SW 1271 (cell line): ENCODE results near the gene ARHGEF2.
"Not testable (repeated sequence)": the region's sequence is repeated elsewhere in the genome, so short reads cannot be mapped to it uniquely, and the experiment has no call there.

Source experiments
- DNase-seq, 2 experiments: peaks; one replicate each; lab custom pipeline; 2025; lab: John Stamatoyannopoulos, UW

The ARHGEF2 gene

DNA sequence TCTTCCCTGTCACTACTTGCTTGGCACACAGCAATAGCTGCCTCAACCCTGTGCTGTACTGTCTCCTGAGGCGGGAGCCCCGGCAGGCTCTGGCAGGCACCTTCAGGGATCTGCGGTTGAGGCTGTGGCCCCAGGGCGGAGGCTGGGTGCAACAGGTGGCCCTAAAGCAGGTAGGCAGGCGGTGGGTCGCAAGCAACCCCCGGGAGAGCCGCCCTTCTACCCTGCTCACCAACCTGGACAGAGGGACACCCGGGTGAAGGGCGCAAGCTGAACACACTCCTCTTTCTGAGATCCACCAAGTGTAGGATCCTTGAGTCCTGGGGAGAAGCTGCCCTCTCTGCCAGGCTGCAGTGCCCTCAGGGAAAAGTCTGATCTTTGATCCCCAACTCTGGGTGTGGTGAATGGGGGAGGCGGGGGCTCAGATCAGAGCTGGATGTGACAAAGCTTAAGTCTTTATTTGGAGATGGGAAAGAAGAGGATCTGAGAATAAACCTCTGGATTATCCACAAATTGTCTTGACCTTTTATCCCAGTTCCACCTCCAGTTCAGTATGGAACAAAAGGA, 35.7 kb downstream of the ARHGEF2 start:
- DNase-seq: no peak

DNA sequence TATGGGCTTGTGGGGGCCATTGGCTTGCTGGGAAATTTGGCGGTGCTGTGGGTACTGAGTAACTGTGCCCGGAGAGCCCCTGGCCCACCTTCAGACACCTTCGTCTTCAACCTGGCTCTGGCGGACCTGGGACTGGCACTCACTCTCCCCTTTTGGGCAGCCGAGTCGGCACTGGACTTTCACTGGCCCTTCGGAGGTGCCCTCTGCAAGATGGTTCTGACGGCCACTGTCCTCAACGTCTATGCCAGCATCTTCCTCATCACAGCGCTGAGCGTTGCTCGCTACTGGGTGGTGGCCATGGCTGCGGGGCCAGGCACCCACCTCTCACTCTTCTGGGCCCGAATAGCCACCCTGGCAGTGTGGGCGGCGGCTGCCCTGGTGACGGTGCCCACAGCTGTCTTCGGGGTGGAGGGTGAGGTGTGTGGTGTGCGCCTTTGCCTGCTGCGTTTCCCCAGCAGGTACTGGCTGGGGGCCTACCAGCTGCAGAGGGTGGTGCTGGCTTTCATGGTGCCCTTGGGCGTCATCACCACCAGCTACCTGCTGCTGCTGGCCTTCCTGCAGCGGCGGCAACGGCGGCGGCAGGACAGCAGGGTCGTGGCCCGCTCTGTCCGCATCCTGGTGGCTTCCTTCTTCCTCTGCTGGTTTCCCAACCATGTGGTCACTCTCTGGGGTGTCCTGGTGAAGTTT, 36.4 kb downstream of the ARHGEF2 start:
- no peak for DNase-seq

DNA sequence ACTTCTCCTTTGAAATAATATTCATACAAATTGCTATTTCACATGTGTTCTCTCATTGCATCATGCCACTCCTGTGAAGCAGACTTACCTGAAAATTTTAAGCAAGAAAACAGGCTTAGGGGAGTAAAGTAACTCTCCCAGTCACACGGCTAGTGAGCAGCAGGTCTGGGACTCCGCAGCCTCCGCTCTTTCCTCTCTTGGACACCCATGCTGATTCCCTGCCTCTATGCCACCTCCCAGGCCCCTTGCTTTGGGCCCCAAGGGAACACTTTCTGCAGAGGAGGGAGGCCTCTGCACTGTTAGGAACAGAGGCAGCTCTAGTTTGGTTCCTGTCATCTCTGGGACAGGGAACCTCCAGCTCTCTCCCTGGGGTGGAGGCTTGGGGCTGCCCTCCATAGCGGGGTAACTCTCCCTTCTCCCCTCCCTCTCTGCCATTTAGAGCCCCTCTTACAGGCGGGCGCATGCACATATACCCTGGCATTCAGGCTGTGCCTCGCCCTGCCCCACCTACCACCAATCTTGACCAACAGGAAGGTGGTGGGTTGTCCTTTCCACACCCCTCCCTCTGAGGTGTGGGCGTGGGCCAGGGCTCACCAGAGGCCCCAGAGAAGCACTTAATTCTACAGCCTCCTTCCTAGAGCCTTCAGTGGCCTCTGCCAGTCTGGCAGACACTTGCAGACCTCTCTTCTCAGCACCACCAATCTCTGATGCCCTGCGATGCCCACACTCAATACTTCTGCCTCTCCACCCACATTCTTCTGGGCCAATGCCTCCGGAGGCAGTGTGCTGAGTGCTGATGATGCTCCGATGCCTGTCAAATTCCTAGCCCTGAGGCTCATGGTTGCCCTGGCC, 37.1 kb downstream of the ARHGEF2 start, which contains the start of gene RXFP4:
Gene RXFP4, plus strand, starts transcription at position 646 of the 852 bp plus-strand sequence. Its CDS starts 72 bp downstream, at position 718.
- DNase-seq: no peak

DNA sequence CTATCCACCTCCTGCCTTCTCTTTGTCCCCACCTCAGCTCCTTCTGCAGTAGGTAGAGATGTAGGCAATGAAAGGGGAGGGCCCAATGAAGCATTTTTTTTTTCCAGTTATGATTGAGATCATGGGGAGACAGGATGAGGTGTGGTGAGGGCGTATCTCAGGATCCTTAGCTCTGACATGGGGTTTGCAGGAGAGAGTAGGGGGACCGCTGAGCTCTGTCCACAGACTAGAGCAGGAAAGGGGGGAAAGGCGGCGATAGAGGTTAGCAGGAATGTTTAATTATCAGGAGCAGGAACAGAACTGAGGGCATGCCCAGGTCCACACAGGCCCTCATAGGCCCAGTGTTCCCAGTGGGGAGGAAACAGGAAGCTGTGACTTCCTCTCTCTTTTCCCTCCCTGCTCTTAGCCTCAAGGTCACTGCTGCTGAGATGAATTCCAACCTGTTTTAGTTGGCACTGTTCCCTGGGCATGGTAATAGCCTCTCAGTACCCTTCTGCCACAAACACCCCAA, 37.8 kb downstream of the ARHGEF2 start:
- DNase-seq: peak in 1 of 2 experiments; percentile 45

- peak in 1 of 2 experiments; percentile 63 for DNase-seq
These were observed 40.1 kb downstream of the ARHGEF2 start for GRCh38 chr1:155938220-155938627.

- no peak for DNase-seq
These were observed 43.3 kb downstream of the ARHGEF2 start for GRCh38 chr1:155934936-155935590.

DNA sequence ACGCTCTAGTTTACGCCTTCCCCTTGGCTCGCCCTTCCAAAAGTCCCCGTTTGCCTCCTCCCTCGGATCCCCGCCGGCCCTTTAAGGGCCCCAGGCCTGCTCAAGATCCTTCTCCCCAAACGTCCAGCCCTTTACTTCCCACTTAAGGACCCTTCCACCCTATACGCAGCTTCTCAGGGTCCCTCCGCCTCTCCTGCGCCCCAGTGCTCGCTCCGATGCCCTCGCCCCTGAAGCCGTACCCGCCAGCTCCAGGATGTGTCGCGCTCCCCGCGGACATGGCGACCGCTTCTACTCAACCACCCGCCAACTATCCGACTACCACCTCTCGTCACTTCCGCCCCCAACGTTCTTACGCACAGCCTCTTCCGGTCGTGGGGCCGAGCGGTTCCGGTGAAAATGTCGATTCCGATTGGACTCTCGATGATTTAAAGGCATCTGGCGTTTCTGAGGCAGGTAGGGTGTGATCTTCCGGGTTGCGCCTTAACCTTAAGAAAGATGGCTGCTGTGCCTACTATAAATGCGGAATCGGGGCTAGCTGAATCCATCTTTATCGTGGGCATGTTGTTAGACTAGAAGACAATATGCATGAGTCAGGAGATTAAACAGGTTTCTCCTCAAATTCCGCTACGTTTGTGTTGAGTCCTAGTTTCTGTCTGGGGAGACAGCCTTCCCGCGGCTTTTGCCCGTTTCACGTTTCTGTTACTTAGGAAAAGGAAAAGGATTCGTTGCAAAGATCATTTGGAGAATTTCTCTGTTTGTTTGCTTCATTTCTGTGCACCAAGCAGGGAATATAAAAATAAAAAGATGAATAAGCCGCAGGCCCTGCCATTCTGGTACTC, 44.0 kb downstream of the ARHGEF2 start, which contains the start of gene KHDC4:
Gene KHDC4, minus strand, starts transcription at position 317 of the 839 bp plus-strand sequence. Its CDS starts 40 bp downstream, at position 277.
- DNase-seq: peak; percentile 95 to 96

DNA sequence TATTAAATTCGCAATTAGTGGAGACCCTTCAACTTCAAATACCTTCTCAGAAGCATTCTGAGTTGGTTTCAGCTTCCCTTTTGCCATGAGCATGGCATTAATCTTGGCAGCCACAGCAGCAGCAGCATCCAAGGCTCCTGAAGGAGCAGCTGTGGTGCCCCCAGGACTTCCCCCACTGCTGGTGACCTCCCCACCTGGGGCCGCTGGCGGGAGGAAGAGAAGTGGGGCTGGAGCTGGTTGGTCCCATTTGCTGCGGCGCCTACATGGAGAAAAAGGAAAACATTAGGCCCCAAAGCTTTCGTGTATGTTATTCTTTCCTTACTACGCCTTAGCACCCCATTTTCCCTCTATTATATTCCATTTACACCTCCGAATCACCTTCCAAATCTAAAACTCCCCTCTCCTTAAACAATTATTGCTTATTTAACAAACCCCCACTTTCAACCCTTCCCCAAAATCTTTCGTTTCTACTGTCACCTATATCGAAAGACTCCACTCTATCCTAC, 44.7 kb downstream of the ARHGEF2 start:
- no peak for DNase-seq

DNA sequence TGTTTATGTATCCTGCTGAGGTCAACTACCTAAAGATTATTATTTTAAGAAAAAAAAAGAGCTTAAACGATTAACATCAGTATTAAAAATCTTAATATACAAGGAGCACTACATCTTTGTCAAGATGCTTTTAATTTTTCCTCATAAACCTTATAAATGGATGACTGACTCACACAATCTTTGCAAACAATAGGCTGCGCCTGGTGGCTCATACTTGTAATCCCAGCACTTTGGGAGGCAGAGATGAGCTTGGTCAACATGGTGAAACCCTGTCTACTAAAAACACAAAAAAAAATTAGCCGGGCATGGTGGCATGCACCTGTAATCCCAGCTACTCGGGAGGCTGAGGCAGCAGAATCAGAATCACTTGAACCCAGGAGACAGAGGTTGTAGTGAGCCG, 45.9 kb downstream of the ARHGEF2 start:
- DNase-seq: no peak

GRCh38 chr1:155932081-155932480, 46.3 kb downstream of the ARHGEF2 start:
- DNase-seq: no peak

DNA sequence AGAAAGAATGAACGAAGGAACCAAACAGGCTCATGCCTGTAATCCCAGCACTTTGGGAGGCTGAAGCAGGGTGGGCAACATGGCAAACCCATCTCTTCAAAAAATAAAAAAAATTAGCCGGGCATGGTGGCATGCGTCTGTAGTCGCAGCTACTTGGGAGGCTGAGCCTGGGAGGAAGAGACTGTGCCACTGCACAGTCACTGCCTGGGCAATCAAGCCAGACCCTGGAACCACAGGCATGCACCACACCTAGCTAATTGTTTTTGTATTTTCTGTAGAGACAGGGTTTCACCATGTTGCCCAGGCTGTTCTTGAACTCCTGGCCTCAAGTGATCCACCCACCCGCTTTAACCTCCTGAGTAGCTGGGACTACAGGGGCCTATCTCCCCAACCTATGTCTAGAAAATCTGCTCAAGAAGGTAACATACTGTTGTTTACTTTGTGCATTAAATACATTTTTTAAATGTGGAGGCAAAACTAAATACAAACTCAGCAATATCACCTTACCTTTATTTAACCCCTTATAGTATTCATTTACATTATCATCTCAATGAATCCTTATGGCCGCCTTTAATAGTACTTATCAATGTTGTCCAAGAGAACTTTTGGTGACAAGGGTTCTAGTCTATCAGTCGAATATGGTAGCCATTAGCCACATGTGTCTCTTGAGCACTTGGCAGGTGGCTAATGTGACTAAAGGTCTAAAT, 46.9 kb downstream of the ARHGEF2 start:
- no peak for DNase-seq

- DNase-seq: not testable (repeated sequence)
These were observed 47.6 kb downstream of the ARHGEF2 start for GRCh38 chr1:155930725-155931124.

DNA sequence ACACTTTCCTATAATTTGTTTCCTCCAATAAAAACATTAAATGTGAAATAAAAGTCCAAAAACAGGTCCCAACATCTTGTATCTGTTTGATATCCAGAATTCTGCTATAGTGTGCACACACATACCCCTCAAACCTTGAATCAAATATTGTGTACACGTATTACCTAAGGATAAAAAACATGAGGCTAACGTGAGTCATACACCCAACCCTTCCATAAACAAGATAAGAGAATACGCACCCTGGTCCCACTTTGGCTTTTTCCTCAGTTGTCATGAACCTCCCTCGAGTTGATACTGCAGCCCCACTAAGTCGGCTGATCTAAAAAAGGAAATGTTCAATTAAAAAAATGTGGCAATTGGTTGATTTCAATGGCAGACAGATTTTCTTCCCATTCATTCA, 49.3 kb downstream of the ARHGEF2 start:
- no peak for DNase-seq

- DNase-seq: no peak
These were observed 52.8 kb downstream of the ARHGEF2 start for GRCh38 chr1:155925506-155925905.

DNA sequence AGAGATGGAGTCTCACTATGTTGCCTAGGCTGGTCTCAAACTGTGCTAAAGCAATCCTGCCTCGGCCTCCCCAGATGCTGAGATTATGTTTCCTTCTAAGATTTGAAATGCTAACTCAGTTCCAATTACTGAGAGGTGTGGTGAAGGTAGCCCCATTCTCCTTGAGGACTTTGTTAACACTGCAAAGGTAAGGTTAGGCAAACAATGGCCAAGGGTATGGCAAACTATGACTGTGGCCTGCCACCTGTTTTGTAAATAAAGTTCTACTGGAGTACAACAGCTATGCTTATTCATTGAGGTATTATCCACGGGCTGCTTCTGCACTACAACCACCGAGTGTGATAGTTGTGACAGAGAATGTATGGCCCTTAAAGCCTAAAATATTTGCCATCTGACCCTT, 57.6 kb downstream of the ARHGEF2 start:
- DNase-seq: no peak

DNA sequence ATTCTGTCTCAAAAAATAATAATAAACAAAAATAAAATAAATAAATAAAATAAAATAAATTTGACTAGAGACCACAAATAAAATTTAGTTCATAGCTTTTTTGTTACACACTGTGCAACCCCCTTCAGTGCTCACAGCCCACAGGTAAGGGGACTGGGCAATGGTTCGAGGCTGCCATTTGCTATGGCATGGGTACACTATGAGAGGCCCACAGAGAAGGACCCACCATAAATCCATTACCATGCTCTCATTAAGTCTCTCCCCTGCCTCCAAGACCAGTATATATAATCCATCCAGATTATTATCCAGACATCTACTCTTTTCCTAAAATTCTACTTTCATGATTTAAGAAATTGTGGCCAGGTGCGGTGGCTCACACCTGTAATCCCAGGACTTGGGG, 58.5 kb downstream of the ARHGEF2 start:
- no peak for DNase-seq

DNA sequence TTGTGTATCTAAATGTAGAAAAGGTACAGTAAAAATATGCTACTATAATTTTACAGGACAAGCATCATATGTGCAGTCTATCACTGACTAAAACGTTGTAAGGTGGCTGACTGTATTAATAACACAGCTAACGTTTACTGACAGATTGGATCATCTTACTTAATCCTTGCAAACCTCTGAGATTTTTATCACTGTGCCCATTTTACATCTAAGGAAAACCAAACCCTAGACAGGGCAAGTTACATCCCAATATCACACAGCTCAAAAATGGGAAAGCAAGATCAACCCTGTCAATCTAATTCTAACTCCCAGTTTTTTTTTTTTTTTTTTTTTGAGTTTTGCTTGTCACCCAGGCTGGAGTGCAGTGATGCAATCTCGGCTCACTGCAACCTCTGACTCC, 59.7 kb downstream of the ARHGEF2 start:
- DNase-seq: no peak

GRCh38 chr1:155913969-155914757, 64.2 kb downstream of the ARHGEF2 start:
- no peak for DNase-seq

GRCh38 chr1:155912056-155912536, 66.3 kb downstream of the ARHGEF2 start:
- DNase-seq: no peak
